ENCODE measurements around the gene COX14. TPM values are rescaled to one million over a fixed set of nuclear protein-coding genes. Genes with fewer than 3 reads are reported as not detected.

COX14 gene
- polyA plus RNA-seq, 1 donor (not counting 4 experiments of a cell fraction or from before 2014, with no cell fraction given), result 96.6 TPM

GRCh38 chr12:50103351-50103750 lies 8.7 kb upstream of the COX14 start:
- H3K4me1 ChIP-seq (ENCODE audit: control insufficient read depth, extremely low read depth, insufficient read depth, low read length), result peaks cover 18% of the 10 kb centered on the region
- no peaks in the 10 kb centered on the region for H3K27me3 ChIP-seq (ENCODE audit: control insufficient read depth, extremely low read depth, insufficient read depth, low read length)
- DNase-seq (ENCODE audit: low read depth, low spot score), result no peak
- H4K20me1 ChIP-seq (ENCODE audit: control insufficient read depth, extremely low read depth, insufficient read depth, low read length), result no peaks in the 10 kb centered on the region
- dilution Hi-C loops (cut with MboI; ENCODE audit: extremely low pct_ligation_motif_present, low sequenced_read_pairs), result no loop called here
- TF ChIP-seq EZH2 (IDR thresholded peaks at IDR 0.05; ENCODE audit: low read length) (no peak), CTCF (optimal IDR thresholded peaks at IDR 0.05 in 1 of 3, IDR thresholded peaks at IDR 0.05 in 1 of 3, conservative IDR thresholded peaks at IDR 0.05 in 1 of 3; ENCODE audit: extremely low read depth in 1 of 3, insufficient read depth in 2 of 3, low read length in 3 of 3) (no peak)
- H3K36me3 ChIP-seq (ENCODE audit: control insufficient read depth in 2 of 2, extremely low read depth in 1 of 2, insufficient read depth in 2 of 2, low read length in 2 of 2), result peaks cover 14 to 23% of the 10 kb centered on the region in 2 experiments
- H3K27ac ChIP-seq (ENCODE audit: control insufficient read depth, insufficient read depth, low read length), result no peak overlapping the region
- H3K9ac ChIP-seq (ENCODE audit: control insufficient read depth, extremely low read depth, insufficient read depth, low read length), result no peak overlapping the region
- no peaks in the 10 kb centered on the region for H3K9me1 ChIP-seq (ENCODE audit: control insufficient read depth, extremely low read depth, insufficient read depth, low read length)
- no peak overlapping the region for H2AFZ ChIP-seq (ENCODE audit: control insufficient read depth, low read length)
- no peak overlapping the region for H3K4me2 ChIP-seq (ENCODE audit: control insufficient read depth, extremely low read depth, insufficient read depth, low read depth, low read length)
- H3K9me3 ChIP-seq (ENCODE audit: control insufficient read depth, low read depth, low read length), result no peaks in the 10 kb centered on the region
- no peak for FAIRE-seq
- no peak overlapping the region for H3K4me3 ChIP-seq (ENCODE audit: control insufficient read depth in 2 of 3, extremely low read depth in 1 of 3, insufficient read depth in 2 of 3, low read depth in 1 of 3, low read length in 3 of 3)
- H3K79me2 ChIP-seq (ENCODE audit: control insufficient read depth, insufficient read depth, low read length), result no peaks in the 10 kb centered on the region

GRCh38 chr12:50103767-50104321 lies 8.2 kb upstream of the COX14 start, which contains the start of gene GPD1:
Gene GPD1 (plus strand): TSS chr12:50104008. CDS start chr12:50104051, 43 bp downstream.
- H3K4me2 ChIP-seq (ENCODE audit: control insufficient read depth, extremely low read depth, insufficient read depth, low read depth, low read length), result peak within 1 kb of the TSS; percentile 40
- FAIRE-seq, result peak; percentile 39

More at GRCh38 chr12:50103767-50104321, 8.2 kb upstream of the COX14 start, which contains the start of gene GPD1:
- no peak within 1 kb of the TSS for H3K27ac ChIP-seq (ENCODE audit: control insufficient read depth, insufficient read depth, low read length)
- DNase-seq (ENCODE audit: low read depth, low spot score), result no peak
- dilution Hi-C loops (cut with MboI; ENCODE audit: extremely low pct_ligation_motif_present, low sequenced_read_pairs), result no loop called here
- H3K9me1 ChIP-seq (ENCODE audit: control insufficient read depth, extremely low read depth, insufficient read depth, low read length), result no peaks in the 10 kb centered on the region
- H3K79me2 ChIP-seq (ENCODE audit: control insufficient read depth, insufficient read depth, low read length), result no peaks in the 10 kb centered on the region
- no peaks in the 10 kb centered on the region for H4K20me1 ChIP-seq (ENCODE audit: control insufficient read depth, extremely low read depth, insufficient read depth, low read length)
- H3K9me3 ChIP-seq (ENCODE audit: control insufficient read depth, low read depth, low read length), result no peaks in the 10 kb centered on the region
- H3K36me3 ChIP-seq (ENCODE audit: control insufficient read depth in 2 of 2, extremely low read depth in 1 of 2, insufficient read depth in 2 of 2, low read length in 2 of 2), result peaks cover 9 to 23% of the 10 kb centered on the region in 2 experiments
- H3K9ac ChIP-seq (ENCODE audit: control insufficient read depth, extremely low read depth, insufficient read depth, low read length), result no peak within 1 kb of the TSS
- no peak within 1 kb of the TSS for H3K4me3 ChIP-seq (ENCODE audit: control insufficient read depth in 2 of 3, extremely low read depth in 1 of 3, insufficient read depth in 2 of 3, low read depth in 1 of 3, low read length in 3 of 3)
- peaks cover 17% of the 10 kb centered on the region for H3K4me1 ChIP-seq (ENCODE audit: control insufficient read depth, extremely low read depth, insufficient read depth, low read length)
- TF ChIP-seq EZH2 (IDR thresholded peaks at IDR 0.05; ENCODE audit: low read length) (no peak), CTCF (optimal IDR thresholded peaks at IDR 0.05 in 1 of 3, IDR thresholded peaks at IDR 0.05 in 1 of 3, conservative IDR thresholded peaks at IDR 0.05 in 1 of 3; ENCODE audit: extremely low read depth in 1 of 3, insufficient read depth in 2 of 3, low read length in 3 of 3) (no peak)
- no peaks in the 10 kb centered on the region for H3K27me3 ChIP-seq (ENCODE audit: control insufficient read depth, extremely low read depth, insufficient read depth, low read length)
- H2AFZ ChIP-seq (ENCODE audit: control insufficient read depth, low read length), result no peak within 1 kb of the TSS
